B cell (primary cell): ENCODE data around the gene EIF2D. TPM values are rescaled to one million over a fixed set of nuclear protein-coding genes. Genes with fewer than 3 reads are reported as not detected.

Source experiments
- ATAC-seq: fragments of 200-7000 bp; cut with Tn5 transposase; one replicate; pipeline ENCODE4 v1.10.0; 2021; ENCODE audit warnings: low read depth, mild to moderate bottlenecking, moderate number of reproducible peaks, moderate library complexity
- CTCF ChIA-PET: fragments of 350-600 bp; sonication (Branson Sonifier 250); formaldehyde crosslinking; loops from one replicate; lab custom pipeline; 2021; ENCODE audit warnings: antibody characterized with exemption, inconsistent platforms; lab: Charles Lee
- POLR2A ChIA-PET: fragments of 350-600 bp; sonication (Branson Sonifier 250); formaldehyde crosslinking; loops from one replicate; lab custom pipeline; 2021; ENCODE audit warnings: antibody characterized with exemption; lab: Charles Lee
- DNase-seq: peaks from one replicate; pipeline ENCODE4 v3.0.0; 2013
- H2AFZ ChIP-seq: 2 replicates; pipeline ENCODE4 v1.6.1; 2012; ENCODE audit warnings: mild to moderate bottlenecking, low read depth, low read length; ENCODE audit not compliant: insufficient read depth, poor library complexity, severe bottlenecking
- H3K27ac ChIP-seq, 2 donors: 1 replicate in 1 of 2; 2 replicates in 1 of 2; pipeline ENCODE4 v1.5.1; 2012 to 2013; ENCODE audit warnings: low read length in 2 of 2, mild to moderate bottlenecking in 2 of 2, moderate library complexity in 1 of 2
- H3K27me3 ChIP-seq, 4 experiments: fragments of 200-600 bp in 1 of 4; sonication (generic) in 1 of 4; replicated peaks in 1 of 4; 1 replicate in 2 of 4; 2 replicates in 2 of 4; pipeline versions ENCODE4 v1.6.1 to v1.7.0; 2013 to 2016; ENCODE audit warnings: low read length in 3 of 4, mild to moderate bottlenecking in 2 of 4, mixed read lengths in 1 of 4, moderate library complexity in 1 of 4; ENCODE audit not compliant: insufficient read depth in 4 of 4, control insufficient read depth in 3 of 4; ENCODE audit errors: control extremely low read depth in 1 of 4
- H3K36me3 ChIP-seq, 2 experiments: replicated peaks in 1 of 2; 1 replicate in 1 of 2; 2 replicates in 1 of 2; pipeline versions ENCODE4 v1.6.1 to v1.7.1; 2013; ENCODE audit warnings: low read length in 1 of 2; ENCODE audit not compliant: insufficient read depth in 2 of 2, control insufficient read depth in 1 of 2; ENCODE audit errors: control extremely low read depth in 1 of 2, extremely low read depth in 1 of 2
- H3K4me1 ChIP-seq, 2 donors: fragments of 200-600 bp in 1 of 2; sonication (generic) in 1 of 2; 1 replicate in 1 of 2; 2 replicates in 1 of 2; pipeline versions ENCODE4 v1.5.1 to v1.6.1; 2013 to 2017; ENCODE audit warnings: low read length in 2 of 2; ENCODE audit not compliant: control insufficient read depth in 2 of 2, insufficient read depth in 2 of 2
- H3K4me2 ChIP-seq: replicated peaks from 2 replicates; pipeline ENCODE3; 2012; ENCODE audit warnings: mild to moderate bottlenecking, low read depth, low read length; ENCODE audit not compliant: poor library complexity, severe bottlenecking
- H3K4me3 ChIP-seq, 5 experiments: fragments of 200-600 bp in 1 of 5; sonication (generic) in 1 of 5; 1 replicate in 3 of 5; 2 replicates in 2 of 5; pipeline versions ENCODE4 v1.5.1 to v1.7.0; 2011 to 2016; ENCODE audit warnings: low read length in 4 of 5, mild to moderate bottlenecking in 4 of 5, low read depth in 2 of 5, control low read depth in 1 of 5, moderate library complexity in 1 of 5; ENCODE audit not compliant: insufficient read depth in 1 of 5; ENCODE audit errors: control extremely low read depth in 1 of 5, extremely low read depth in 1 of 5
- H3K79me2 ChIP-seq: fragments of 200-600 bp; sonication (generic); one replicate; pipeline ENCODE4 v1.6.0; 2016; ENCODE audit warnings: low read length; ENCODE audit not compliant: control insufficient read depth, insufficient read depth
- H3K9ac ChIP-seq: fragments of 200-600 bp; sonication (generic); 2 replicates; pipeline ENCODE4 v1.6.1; 2017; ENCODE audit warnings: mild to moderate bottlenecking, low read length, moderate library complexity
- H3K9me3 ChIP-seq, 3 donors: one replicate each; pipeline versions ENCODE4 v1.6.1 to v1.7.1; 2013; ENCODE audit warnings: low read length in 2 of 3; ENCODE audit not compliant: control insufficient read depth in 2 of 3, insufficient read depth in 1 of 3; ENCODE audit errors: control extremely low read depth in 1 of 3
- H4K20me1 ChIP-seq: 2 replicates; pipeline ENCODE4 v1.6.0; 2012; ENCODE audit warnings: mild to moderate bottlenecking, low read length; ENCODE audit not compliant: insufficient read depth, control insufficient read depth, poor library complexity, severe bottlenecking
- H3K27ac Mint-ChIP-seq: one replicate; pipeline ENCODE4 v1.8.0; 2021; ENCODE audit warnings: mixed read lengths
- H3K27me3 Mint-ChIP-seq: one replicate; pipeline ENCODE4 v1.8.0; 2021; ENCODE audit warnings: mixed read lengths
- H3K4me1 Mint-ChIP-seq: one replicate; pipeline ENCODE4 v1.8.0; 2021; ENCODE audit warnings: mixed read lengths
- H3K4me3 Mint-ChIP-seq: one replicate; pipeline ENCODE4 v1.8.0; 2021; ENCODE audit warnings: mixed read lengths
- H3K9me3 Mint-ChIP-seq: one replicate; pipeline ENCODE4 v1.8.0; 2022; ENCODE audit warnings: mixed read lengths; ENCODE audit not compliant: insufficient read depth
- EZH2 ChIP-seq: IDR thresholded peaks from 2 replicates; pipeline ENCODE4 v1.6.1; 2012; ENCODE audit warnings: borderline replicate concordance, low read depth, mild to moderate bottlenecking, moderate library complexity, low read length; ENCODE audit not compliant: insufficient read depth, poor library complexity, severe bottlenecking
- WGBS: methylation state at CpG from one replicate; pipeline ENCODE4 v1.1.5; 2013; ENCODE audit warnings: missing lambda C conversion rate; ENCODE audit not compliant: insufficient coverage; 5-methylcytosine and 5-hydroxymethylcytosine counted together
- intact Hi-C: fragments of 100-400 bp; cut with micrococcal nuclease; formaldehyde crosslinking; loops from one replicate; pipeline ENCODE4 v1.10.0; 2022
- polyA plus RNA-seq: library from polyadenylated mRNA; depleted of rRNA; stranded (reverse); fragments of >200 nt; gene quantifications from 2 replicates; pipeline ENCODE4 v1.2.3, GENCODE V29; 2012
- total RNA-seq, 2 donors: library from RNA; stranded (reverse); fragments of 120-200 nt in 1 of 2; gene quantifications; 1 replicate in 1 of 2; 2 replicates in 1 of 2; pipeline versions ENCODE4 v1.2.3 to v1.2.4, GENCODE V29; 2013 to 2022
- TF ChIP-seq, protein P1 (sequence below): fragments of 200-600 bp; IDR thresholded peaks from one replicate; pipeline ENCODE4 v1.8.0; 2022; ENCODE audit warnings: antibody characterized with exemption, mild to moderate bottlenecking

The EIF2D gene
- total and polyA plus RNA-seq, 2 donors (not counting 1 experiment from before 2014, with no cell fraction given) = 62.2 to 64.9 TPM

DNA sequence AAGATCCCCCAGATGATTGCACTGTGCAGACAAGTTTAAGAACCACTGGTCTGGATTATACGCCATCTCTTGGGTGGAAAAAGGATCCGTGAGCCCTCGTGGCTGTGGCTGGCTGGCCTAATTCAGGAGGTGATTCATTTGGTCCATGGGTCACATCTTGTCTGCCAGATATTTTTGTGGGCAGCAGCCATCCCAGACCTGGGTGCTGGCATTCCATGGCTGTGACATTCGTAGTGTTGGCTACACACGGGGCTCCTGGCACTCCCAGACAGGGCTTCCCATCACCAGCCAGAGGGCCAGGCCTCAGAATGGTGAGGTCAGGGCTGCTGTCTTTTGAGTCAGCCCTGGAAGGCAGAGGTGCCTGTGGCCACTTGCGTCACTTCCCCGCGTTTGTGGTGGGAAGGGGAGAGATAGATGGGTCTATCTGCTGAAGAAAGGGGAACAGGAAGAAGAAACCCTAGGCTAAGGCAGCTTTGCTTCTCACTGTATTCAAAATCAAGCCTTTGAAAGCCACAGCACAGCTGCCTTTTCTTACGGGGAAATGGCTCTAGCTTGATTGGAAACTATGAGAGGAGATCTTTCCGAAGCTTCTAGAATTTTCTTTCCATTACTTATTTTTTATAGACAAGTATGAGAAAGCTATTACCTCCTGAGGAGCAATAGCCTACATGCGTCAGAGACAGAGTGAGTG lies 32.4 kb downstream of the EIF2D start:
- H3K27me3 ChIP-seq = no peaks in the 10 kb centered on the region
- DNase-seq (peak; percentile 93), ATAC-seq (peak; percentile 81)
- intact Hi-C loops = loop anchor here (1.0 to 2.0 kb wide), 3 partner anchors 17 to 33 kb away; partner anchors contain the start of gene EIF2D
- Mint-ChIP-seq H3K9me3 (no peaks in the 10 kb centered on the region), H3K27ac (peak overlapping the region; percentile 98), H3K27me3 (no peaks in the 10 kb centered on the region), H3K4me1 (peaks cover 88% of the 10 kb centered on the region), H3K4me3 (peak overlapping the region; percentile 58)
- TF ChIP-seq, protein P1, sequence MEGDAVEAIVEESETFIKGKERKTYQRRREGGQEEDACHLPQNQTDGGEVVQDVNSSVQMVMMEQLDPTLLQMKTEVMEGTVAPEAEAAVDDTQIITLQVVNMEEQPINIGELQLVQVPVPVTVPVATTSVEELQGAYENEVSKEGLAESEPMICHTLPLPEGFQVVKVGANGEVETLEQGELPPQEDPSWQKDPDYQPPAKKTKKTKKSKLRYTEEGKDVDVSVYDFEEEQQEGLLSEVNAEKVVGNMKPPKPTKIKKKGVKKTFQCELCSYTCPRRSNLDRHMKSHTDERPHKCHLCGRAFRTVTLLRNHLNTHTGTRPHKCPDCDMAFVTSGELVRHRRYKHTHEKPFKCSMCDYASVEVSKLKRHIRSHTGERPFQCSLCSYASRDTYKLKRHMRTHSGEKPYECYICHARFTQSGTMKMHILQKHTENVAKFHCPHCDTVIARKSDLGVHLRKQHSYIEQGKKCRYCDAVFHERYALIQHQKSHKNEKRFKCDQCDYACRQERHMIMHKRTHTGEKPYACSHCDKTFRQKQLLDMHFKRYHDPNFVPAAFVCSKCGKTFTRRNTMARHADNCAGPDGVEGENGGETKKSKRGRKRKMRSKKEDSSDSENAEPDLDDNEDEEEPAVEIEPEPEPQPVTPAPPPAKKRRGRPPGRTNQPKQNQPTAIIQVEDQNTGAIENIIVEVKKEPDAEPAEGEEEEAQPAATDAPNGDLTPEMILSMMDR = no peak
- no peak for TF ChIP-seq EZH2
- WGBS = 30% methylated on average over 9 of the region's 11 CpGs
- H3K4me2 ChIP-seq = peak overlapping the region; percentile 62
- H2AFZ ChIP-seq = no peak overlapping the region
- no peaks in the 10 kb centered on the region for H3K9me3 ChIP-seq
- CTCF ChIA-PET = interaction anchor here (0.7 to 15.1 kb wide), 13 partner anchors 26 to 249 kb away, joined by 3 to 1018 read pairs (median 3); partner anchors contain the start of genes IKBKE and RASSF5
- peak overlapping the region in 4 of 5 experiments; percentile 3 to 32 (median 23) for H3K4me3 ChIP-seq
- H3K27ac ChIP-seq = peak overlapping the region; percentile 90 to 96
- peaks cover 5 to 41% of the 10 kb centered on the region in 2 experiments for H3K36me3 ChIP-seq
- POLR2A ChIA-PET = interaction anchor here (0.8 to 3.3 kb wide), 8 partner anchors 16 to 39 kb away, joined by 3 to 27 read pairs (median 4); partner anchors contain the start of gene EIF2D
- peaks cover 26% of the 10 kb centered on the region for H4K20me1 ChIP-seq
- H3K79me2 ChIP-seq = peaks cover 95% of the 10 kb centered on the region
- peak overlapping the region; percentile 38 for H3K9ac ChIP-seq
- H3K4me1 ChIP-seq = peaks cover 87 to 91% of the 10 kb centered on the region in 2 donors

- H3K27me3 ChIP-seq = no peaks in the 10 kb centered on the region
- peaks cover 16% of the 10 kb centered on the region for H4K20me1 ChIP-seq
- DNase-seq (no peak), ATAC-seq (no peak)
- ChIA-PET POLR2A (interaction anchor here (0.6 to 3.3 kb wide), 3 partner anchors 9 to 22 kb away, joined by 8 to 27 read pairs (median 9); no protein-coding TSS in a partner anchor), CTCF (interaction anchor here (0.5 to 15.1 kb wide), 4 partner anchors 25 to 100 kb away, joined by 3 to 1018 read pairs (median 4); no protein-coding TSS in a partner anchor)
- Mint-ChIP-seq H3K27ac (peak overlapping the region; percentile 98), H3K9me3 (no peaks in the 10 kb centered on the region), H3K4me3 (peak overlapping the region; percentile 58), H3K27me3 (no peaks in the 10 kb centered on the region), H3K4me1 (peaks cover 96% of the 10 kb centered on the region)
- peak overlapping the region; percentile 90 to 96 for H3K27ac ChIP-seq
- H3K79me2 ChIP-seq = peaks cover 95% of the 10 kb centered on the region
- WGBS = 85% methylated on average over 2 of the region's 4 CpGs
- H3K4me2 ChIP-seq = peak overlapping the region; percentile 62
- H3K4me3 ChIP-seq = peak overlapping the region in 1 of 5 experiments; percentile 9
- TF ChIP-seq, protein P1 = no peak
- no peak for TF ChIP-seq EZH2
- H3K4me1 ChIP-seq = peaks cover 96 to 100% of the 10 kb centered on the region in 2 donors
- peaks cover 3 to 38% of the 10 kb centered on the region in 2 experiments for H3K36me3 ChIP-seq
- H3K9me3 ChIP-seq = no peaks in the 10 kb centered on the region
- intact Hi-C loops = no loop called here
- H2AFZ ChIP-seq = no peak overlapping the region
- H3K9ac ChIP-seq = peak overlapping the region; percentile 23
Measured at GRCh38 chr1:206578978-206579374, 33.3 kb downstream of the EIF2D start.
